Heart right ventricle (tissue), 16 donors: ENCODE results near the gene TENM4. TPM values are rescaled to one million over a fixed set of nuclear protein-coding genes. Genes with fewer than 3 reads are reported as not detected.
A peak's percentile ranks its signal among the peaks of the same experiment; 100 is the strongest.

Experiments
- ATAC-seq, 8 donors: fragments of 200-7000 bp; cut with Tn5 transposase; one replicate each; pipeline ENCODE4 v1.9.1; 2020; ENCODE audit warnings: mild to moderate bottlenecking in 8 of 8, moderate library complexity in 8 of 8, moderate number of reproducible peaks in 1 of 8
- DNase-seq, 2 donors: peaks; one replicate each; pipeline ENCODE4 v3.0.0-alpha.2; 2020
- H3K27ac ChIP-seq, 10 donors: fragments of 200-600 bp; sonication (generic) in 2 of 10; one replicate each; pipeline versions ENCODE4 v1.5.0 to v1.8.0; 2020 to 2022; ENCODE audit warnings: mild to moderate bottlenecking in 3 of 10
- H3K27me3 ChIP-seq, 7 donors: fragments of 200-600 bp; one replicate each; pipeline ENCODE4 v1.8.0; 2021 to 2022; ENCODE audit warnings: mild to moderate bottlenecking in 2 of 7
- H3K36me3 ChIP-seq, 9 donors: fragments of 200-600 bp; sonication (generic) in 1 of 9; one replicate each; pipeline versions ENCODE4 v1.5.0 to v1.8.0; 2020 to 2022; ENCODE audit warnings: mild to moderate bottlenecking in 2 of 9
- H3K4me1 ChIP-seq, 9 donors: fragments of 200-600 bp; sonication (generic) in 1 of 9; one replicate each; pipeline versions ENCODE4 v1.5.0 to v1.8.0; 2020 to 2022; ENCODE audit warnings: mild to moderate bottlenecking in 4 of 9
- H3K4me3 ChIP-seq, 10 donors: fragments of 200-600 bp; sonication (generic) in 2 of 10; one replicate each; pipeline versions ENCODE4 v1.5.0 to v1.8.0; 2020 to 2022; ENCODE audit warnings: mild to moderate bottlenecking in 7 of 10, moderate library complexity in 2 of 10
- H3K9me3 ChIP-seq, 11 donors: fragments of 200-600 bp in 10 of 11; sonication (generic) in 2 of 11; one replicate each; pipeline versions ENCODE4 v1.5.0 to v1.8.0; 2013 to 2022; ENCODE audit warnings: mild to moderate bottlenecking in 2 of 11, control low read depth in 1 of 11, moderate library complexity in 1 of 11
- CTCF ChIP-seq, 9 donors: fragments of 200-600 bp; sonication (generic) in 2 of 9; IDR thresholded peaks; one replicate each; pipeline versions ENCODE4 v1.5.0 to v1.8.0; 2021 to 2022; ENCODE audit warnings: antibody characterized with exemption in 9 of 9, mild to moderate bottlenecking in 5 of 9, moderate library complexity in 1 of 9
- WGBS, 2 donors: extraction: QIAGEN DNeasy Blood & Tissue Kit; methylation state at CpG; one replicate each; pipeline ENCODE4 v1.1.7; 2013; ENCODE audit warnings: inconsistent platforms in 1 of 2; 5-methylcytosine and 5-hydroxymethylcytosine counted together
- intact Hi-C, 10 donors: fragments of 100-400 bp; cut with DNase I; formaldehyde crosslinking; loops; one replicate each; pipeline versions ENCODE4 v1.11.1 to v1.14.2; 2022
- polyA plus RNA-seq, 2 donors: library from polyadenylated mRNA; stranded (reverse); fragments of 200-250 nt; gene quantifications; one replicate each; pipeline ENCODE4 v1.2.3, GENCODE V29; 2013
- total RNA-seq, 10 donors: library from RNA; stranded (reverse); fragmentation: NEBNext Ultra II Directional in 3 of 10; extraction: Animal tissue kit (Norgen Biotek cat#: 25700) in 3 of 10; gene quantifications; one replicate each; pipeline versions ENCODE4 v1.2.1 to v1.2.4, GENCODE V29; 2021 to 2023
- donor health status: Arrhythmogenic right ventricular cardiomyopathy.
- donor health status: ischemic (EF 13 %, LVEDD 7.1; RV severe dilation, severe dysfunction).
- donor health status: healthy with polysubstance abuse.
- donor health status: DM: no; HTN: yes; CAD: no.
- donor health status: DM: no; HTN: no; CAD: no.
- donor health status: ischemic (EF 25% LVEDD 6.9; RV normal size, moderate dysfunction).
- donor health status: ischemic (EF 25% LVEDD 5.7; RV mildly dilated, moderate dysfunction).
- donor health status: healthy.
- donor health status: DM: yes; HTN: yes; CAD: no.
- donor health status: Ischemic cardiomyopathy.
- donor health status: ischemic (EF 35%, LVEDD 5.7; RV mildly dilated, moderate dysfunction).
- donor health status: nonischemic (EF 11% LVEDD 7.7; RV severe dilation, severe dysfunction).
- donor health status: DM: yes; HTN: yes; CAD: no.
- donor health status: PGD.
- donor health status: ischemic (EF 29% LVEDD 5.4; RV normal size, mild dysfunction).
- donor health status: nonischemic (EF 23%, LVEDD 6.1; RV moderate dilation, normal function).

TENM4 gene
- total and polyA plus RNA-seq, 12 donors, result 0.10 to 3.6 (median 0.91) TPM

- Histone ChIP-seq H3K27ac (no peak overlapping the region), H3K4me1 (peaks cover 0 to 3% (median 0%) of the 10 kb centered on the region in 9 donors), H3K27me3 (peaks cover 0 to 16% (median 0%) of the 10 kb centered on the region in 7 donors), H3K9me3 (peaks cover 0 to 6% (median 0%) of the 10 kb centered on the region in 11 donors), H3K4me3 (no peak overlapping the region), H3K36me3 (no peaks in the 10 kb centered on the region)
- WGBS, 2 donors, result 56 to 58% methylated on average over 3 of the region's 3 CpGs
- DNase-seq (no peak), ATAC-seq (no peak)
- no peak for TF ChIP-seq CTCF (IDR thresholded peaks at IDR 0.05)
- intact Hi-C loops, result no loop called here
Measured at GRCh38 chr11:78943154-78943553, 497.7 kb downstream of the TENM4 start.

GRCh38 chr11:78941226-78941851, 499.5 kb downstream of the TENM4 start:
- no peak for TF ChIP-seq CTCF (IDR thresholded peaks at IDR 0.05)
- WGBS, 2 donors, result 62 to 81% methylated on average over 10 of the region's 10 CpGs
- intact Hi-C loops, result no loop called here
- H3K4me1 ChIP-seq, result peaks cover 0 to 7% (median 0%) of the 10 kb centered on the region in 9 donors
- H3K27me3 ChIP-seq, result peaks cover 0 to 9% (median 0%) of the 10 kb centered on the region in 7 donors
- no peak overlapping the region for H3K4me3 ChIP-seq
- ATAC-seq (no peak), DNase-seq (peak in 1 of 2 donors; percentile 15)
- no peaks in the 10 kb centered on the region for H3K36me3 ChIP-seq
- peaks cover 0 to 6% (median 0%) of the 10 kb centered on the region in 11 donors for H3K9me3 ChIP-seq
- no peak overlapping the region for H3K27ac ChIP-seq

GRCh38 chr11:78940500-78941225, 500.2 kb downstream of the TENM4 start:
- Histone ChIP-seq H3K9me3 (no peaks in the 10 kb centered on the region), H3K36me3 (no peaks in the 10 kb centered on the region), H3K27me3 (peaks cover 0 to 9% (median 0%) of the 10 kb centered on the region in 7 donors), H3K4me1 (peaks cover 0 to 14% (median 0%) of the 10 kb centered on the region in 9 donors), H3K4me3 (no peak overlapping the region), H3K27ac (no peak overlapping the region)
- WGBS, 2 donors, result 74 to 77% methylated on average over 6 of the region's 6 CpGs
- TF ChIP-seq CTCF (IDR thresholded peaks at IDR 0.05), result no peak
- intact Hi-C loops, result no loop called here
- no peak for ATAC-seq
- no peak for DNase-seq

- Histone ChIP-seq H3K36me3 (no peaks in the 10 kb centered on the region), H3K4me1 (peaks cover 0 to 17% (median 0%) of the 10 kb centered on the region in 9 donors), H3K27ac (no peak overlapping the region), H3K27me3 (peaks cover 0 to 3% (median 0%) of the 10 kb centered on the region in 7 donors), H3K4me3 (no peak overlapping the region), H3K9me3 (no peaks in the 10 kb centered on the region)
- 55 to 56% methylated on average over 7 of the region's 7 CpGs for WGBS, 2 donors
- intact Hi-C loops, result no loop called here
- DNase-seq (no peak), ATAC-seq (no peak)
- TF ChIP-seq CTCF (IDR thresholded peaks at IDR 0.05), result no peak
Measured at GRCh38 chr11:78938971-78939370, 501.9 kb downstream of the TENM4 start.
